ENCODE data around the gene CYFIP1.

Gene CYFIP1

GRCh38 chr15:22968366-22968765 lies 11.8 kb downstream of the CYFIP1 start:
- in situ Hi-C loops (cut with HindIII; ENCODE audit: low sequenced_read_pairs) = no loop called here
- DNase-seq (ENCODE audit: low read depth, low spot score) = peak; percentile 94
- TF ChIP-seq CTCF (IDR thresholded peaks at IDR 0.05; ENCODE audit: low read depth, low read length) = no peak
- H3K4me3 ChIP-seq (ENCODE audit: low read depth, low read length) = no peak overlapping the region

- no peak overlapping the region for H3K4me3 ChIP-seq (ENCODE audit: low read depth, low read length)
- no peak for DNase-seq (ENCODE audit: low read depth, low spot score)
- no peak for TF ChIP-seq CTCF (IDR thresholded peaks at IDR 0.05; ENCODE audit: low read depth, low read length)
- in situ Hi-C loops (cut with HindIII; ENCODE audit: low sequenced_read_pairs) = no loop called here
These were observed 12.9 kb downstream of the CYFIP1 start for GRCh38 chr15:22967084-22967770.

- in situ Hi-C loops (cut with HindIII; ENCODE audit: low sequenced_read_pairs) = no loop called here
- no peak overlapping the region for H3K4me3 ChIP-seq (ENCODE audit: low read depth, low read length)
- DNase-seq (ENCODE audit: low read depth, low spot score) = no peak
- no peak for TF ChIP-seq CTCF (IDR thresholded peaks at IDR 0.05; ENCODE audit: low read depth, low read length)
These were observed 13.7 kb downstream of the CYFIP1 start for GRCh38 chr15:22966321-22967083.

GRCh38 chr15:22963641-22964040 lies 16.5 kb downstream of the CYFIP1 start:
- H3K4me3 ChIP-seq (ENCODE audit: low read depth, low read length) = no peak overlapping the region
- no peak for DNase-seq (ENCODE audit: low read depth, low spot score)
- in situ Hi-C loops (cut with HindIII; ENCODE audit: low sequenced_read_pairs) = no loop called here
- no peak for TF ChIP-seq CTCF (IDR thresholded peaks at IDR 0.05; ENCODE audit: low read depth, low read length)

GRCh38 chr15:22962611-22963010 lies 17.6 kb downstream of the CYFIP1 start:
- H3K4me3 ChIP-seq (ENCODE audit: low read depth, low read length) = no peak overlapping the region
- no peak for TF ChIP-seq CTCF (IDR thresholded peaks at IDR 0.05; ENCODE audit: low read depth, low read length)
- in situ Hi-C loops (cut with HindIII; ENCODE audit: low sequenced_read_pairs) = no loop called here
- DNase-seq (ENCODE audit: low read depth, low spot score) = no peak

GRCh38 chr15:22961762-22962161 lies 18.4 kb downstream of the CYFIP1 start:
- in situ Hi-C loops (cut with HindIII; ENCODE audit: low sequenced_read_pairs) = no loop called here
- no peak for TF ChIP-seq CTCF (IDR thresholded peaks at IDR 0.05; ENCODE audit: low read depth, low read length)
- no peak overlapping the region for H3K4me3 ChIP-seq (ENCODE audit: low read depth, low read length)
- peak; percentile 37 for DNase-seq (ENCODE audit: low read depth, low spot score)
